ENCODE data around the gene GJA1. TPM values are rescaled to one million over a fixed set of nuclear protein-coding genes. Genes with fewer than 3 reads are reported as not detected.

Gene GJA1
- total RNA-seq, 1 experiment from 2014 or later, result 120 TPM

DNA sequence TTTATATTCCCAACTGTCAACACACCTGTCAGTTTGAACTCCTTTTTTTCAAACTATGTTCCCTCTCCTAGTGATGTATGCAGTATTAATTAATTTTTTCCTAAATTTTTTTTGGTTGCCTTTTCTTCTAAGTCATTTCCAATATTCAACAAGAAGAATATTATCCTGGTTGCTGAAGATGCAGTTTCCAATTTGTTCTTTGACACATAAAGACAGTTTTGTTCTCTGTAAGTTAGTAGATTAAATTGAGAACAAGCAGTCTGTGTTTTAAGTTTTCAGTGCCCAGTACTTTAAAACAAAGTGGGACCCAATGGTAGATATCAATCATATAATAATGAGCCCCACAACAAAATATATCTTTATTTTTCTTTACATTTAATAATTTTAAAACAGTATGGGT, 47.3 kb downstream of the GJA1 start:
- Histone ChIP-seq H3K4me3 (ENCODE audit: low read depth, low read length, poor library complexity, severe bottlenecking) (no peak overlapping the region), H3K27ac (ENCODE audit: low read depth, low read length, poor library complexity, severe bottlenecking) (no peak overlapping the region), H3K9me3 (ENCODE audit: low read depth, low read length, poor library complexity, severe bottlenecking) (no peaks in the 10 kb centered on the region), H3K27me3 (replicated peaks; ENCODE audit: insufficient read depth, low read depth, low read length, poor library complexity) (no peaks in the 10 kb centered on the region), H3K4me1 (ENCODE audit: insufficient read depth, low read length, poor library complexity, severe bottlenecking) (no peaks in the 10 kb centered on the region), H3K36me3 (ENCODE audit: insufficient read depth, low read length, poor library complexity, severe bottlenecking) (no peaks in the 10 kb centered on the region)
- POLR2A ChIA-PET (ENCODE audit: low non-redundant PET), result no interaction called here
- CTCF ChIA-PET, result no interaction called here
- no TSS peak for BruUV-seq (replicated peaks)
- TF ChIP-seq EZH2 (IDR thresholded peaks at IDR 0.05; ENCODE audit: borderline replicate concordance, low read depth, low read length, poor library complexity, severe bottlenecking), result no peak
- TF ChIP-seq, protein P1, sequence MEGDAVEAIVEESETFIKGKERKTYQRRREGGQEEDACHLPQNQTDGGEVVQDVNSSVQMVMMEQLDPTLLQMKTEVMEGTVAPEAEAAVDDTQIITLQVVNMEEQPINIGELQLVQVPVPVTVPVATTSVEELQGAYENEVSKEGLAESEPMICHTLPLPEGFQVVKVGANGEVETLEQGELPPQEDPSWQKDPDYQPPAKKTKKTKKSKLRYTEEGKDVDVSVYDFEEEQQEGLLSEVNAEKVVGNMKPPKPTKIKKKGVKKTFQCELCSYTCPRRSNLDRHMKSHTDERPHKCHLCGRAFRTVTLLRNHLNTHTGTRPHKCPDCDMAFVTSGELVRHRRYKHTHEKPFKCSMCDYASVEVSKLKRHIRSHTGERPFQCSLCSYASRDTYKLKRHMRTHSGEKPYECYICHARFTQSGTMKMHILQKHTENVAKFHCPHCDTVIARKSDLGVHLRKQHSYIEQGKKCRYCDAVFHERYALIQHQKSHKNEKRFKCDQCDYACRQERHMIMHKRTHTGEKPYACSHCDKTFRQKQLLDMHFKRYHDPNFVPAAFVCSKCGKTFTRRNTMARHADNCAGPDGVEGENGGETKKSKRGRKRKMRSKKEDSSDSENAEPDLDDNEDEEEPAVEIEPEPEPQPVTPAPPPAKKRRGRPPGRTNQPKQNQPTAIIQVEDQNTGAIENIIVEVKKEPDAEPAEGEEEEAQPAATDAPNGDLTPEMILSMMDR (conservative IDR thresholded peaks at IDR 0.05; ENCODE audit: low read depth, low read length), result no peak
- intact Hi-C loops (cut with micrococcal nuclease; ENCODE audit: unreplicated experiment), result no loop called here
- no peak for DNase-seq (ENCODE audit: low spot score)

DNA sequence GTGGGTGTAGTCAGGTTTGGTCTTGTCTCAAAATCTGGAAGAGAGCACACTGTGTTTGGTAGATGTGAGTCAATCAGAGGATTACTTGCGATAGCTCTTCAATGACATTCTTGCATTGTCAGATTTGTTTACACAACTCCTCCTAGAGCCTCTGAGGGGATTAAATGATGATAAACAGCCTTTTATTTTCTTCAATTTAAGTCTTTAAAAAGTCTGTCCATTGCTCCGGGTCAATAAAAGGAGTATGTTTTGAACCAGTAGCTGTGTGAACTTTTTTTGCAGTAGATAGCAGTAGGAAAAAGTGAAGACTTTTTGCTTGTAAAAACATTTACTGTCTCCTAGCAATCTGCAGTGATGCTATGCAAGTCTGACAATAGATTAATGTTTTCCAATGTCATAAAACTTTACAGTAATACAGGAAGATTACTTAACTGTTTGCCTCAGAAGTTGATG, 49.9 kb downstream of the GJA1 start:
- ChIA-PET POLR2A (ENCODE audit: low non-redundant PET) (no interaction called here), CTCF (no interaction called here)
- H3K27ac ChIP-seq (ENCODE audit: low read depth, low read length, poor library complexity, severe bottlenecking), result no peak overlapping the region
- BruUV-seq (replicated peaks), result no TSS peak
- intact Hi-C loops (cut with micrococcal nuclease; ENCODE audit: unreplicated experiment), result no loop called here
- H3K36me3 ChIP-seq (ENCODE audit: insufficient read depth, low read length, poor library complexity, severe bottlenecking), result no peaks in the 10 kb centered on the region
- TF ChIP-seq, protein P1 (conservative IDR thresholded peaks at IDR 0.05; ENCODE audit: low read depth, low read length), result no peak
- TF ChIP-seq EZH2 (IDR thresholded peaks at IDR 0.05; ENCODE audit: borderline replicate concordance, low read depth, low read length, poor library complexity, severe bottlenecking), result no peak
- no peaks in the 10 kb centered on the region for H3K4me1 ChIP-seq (ENCODE audit: insufficient read depth, low read length, poor library complexity, severe bottlenecking)
- H3K4me3 ChIP-seq (ENCODE audit: low read depth, low read length, poor library complexity, severe bottlenecking), result no peak overlapping the region
- no peaks in the 10 kb centered on the region for H3K27me3 ChIP-seq (replicated peaks; ENCODE audit: insufficient read depth, low read depth, low read length, poor library complexity)
- no peaks in the 10 kb centered on the region for H3K9me3 ChIP-seq (ENCODE audit: low read depth, low read length, poor library complexity, severe bottlenecking)
- no peak for DNase-seq (ENCODE audit: low spot score)

DNA sequence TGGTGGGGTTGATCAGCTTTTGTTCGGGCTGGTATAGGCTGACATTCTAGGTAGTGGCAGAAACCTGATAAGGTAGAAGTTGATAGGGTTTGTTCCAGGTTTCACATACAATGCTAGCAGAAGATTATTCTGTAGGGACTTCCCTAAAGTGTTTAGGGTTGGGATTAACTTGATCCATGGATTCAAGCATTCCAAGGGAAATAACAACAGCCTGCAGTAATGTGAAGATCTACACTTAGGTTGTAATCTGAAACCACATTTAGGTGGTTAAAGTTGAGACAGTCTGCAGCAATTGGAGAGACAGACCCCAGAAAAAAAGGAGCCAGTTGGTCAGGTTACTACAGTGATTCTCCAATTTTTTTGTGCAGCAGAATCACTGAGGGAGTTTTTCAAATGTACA, 56.1 kb downstream of the GJA1 start:
- intact Hi-C loops (cut with micrococcal nuclease; ENCODE audit: unreplicated experiment), result no loop called here
- CTCF ChIA-PET, result no interaction called here
- BruUV-seq (replicated peaks), result no TSS peak

More for the DNA sequence above, 56.1 kb downstream of the GJA1 start:
- H3K36me3 ChIP-seq (ENCODE audit: insufficient read depth, low read length, poor library complexity, severe bottlenecking), result no peaks in the 10 kb centered on the region
- no peaks in the 10 kb centered on the region for H3K9me3 ChIP-seq (ENCODE audit: low read depth, low read length, poor library complexity, severe bottlenecking)
- POLR2A ChIA-PET (ENCODE audit: low non-redundant PET), result interaction anchor here (0.6 kb wide), 1 partner anchor 10 kb away, joined by 3 read pairs; no protein-coding TSS in a partner anchor
- TF ChIP-seq EZH2 (IDR thresholded peaks at IDR 0.05; ENCODE audit: borderline replicate concordance, low read depth, low read length, poor library complexity, severe bottlenecking), result no peak
- TF ChIP-seq, protein P1 (conservative IDR thresholded peaks at IDR 0.05; ENCODE audit: low read depth, low read length), result no peak
- no peak overlapping the region for H3K4me3 ChIP-seq (ENCODE audit: low read depth, low read length, poor library complexity, severe bottlenecking)
- no peak overlapping the region for H3K27ac ChIP-seq (ENCODE audit: low read depth, low read length, poor library complexity, severe bottlenecking)
- H3K27me3 ChIP-seq (replicated peaks; ENCODE audit: insufficient read depth, low read depth, low read length, poor library complexity), result no peaks in the 10 kb centered on the region
- no peak for DNase-seq (ENCODE audit: low spot score)
- no peaks in the 10 kb centered on the region for H3K4me1 ChIP-seq (ENCODE audit: insufficient read depth, low read length, poor library complexity, severe bottlenecking)
